HUDEP-2 (cell line): ENCODE results near the gene ZDBF2.
"Not testable (repeated sequence)": the region's sequence is repeated elsewhere in the genome, so short reads cannot be mapped to it uniquely, and the experiment has no call there.

Experiments used
- DNase-seq, 76 experiments: peaks; one replicate each; lab custom pipeline; 2025; ENCODE audit not compliant: unreplicated experiment in 76 of 76; lab: John Stamatoyannopoulos, UW

Gene ZDBF2

DNA sequence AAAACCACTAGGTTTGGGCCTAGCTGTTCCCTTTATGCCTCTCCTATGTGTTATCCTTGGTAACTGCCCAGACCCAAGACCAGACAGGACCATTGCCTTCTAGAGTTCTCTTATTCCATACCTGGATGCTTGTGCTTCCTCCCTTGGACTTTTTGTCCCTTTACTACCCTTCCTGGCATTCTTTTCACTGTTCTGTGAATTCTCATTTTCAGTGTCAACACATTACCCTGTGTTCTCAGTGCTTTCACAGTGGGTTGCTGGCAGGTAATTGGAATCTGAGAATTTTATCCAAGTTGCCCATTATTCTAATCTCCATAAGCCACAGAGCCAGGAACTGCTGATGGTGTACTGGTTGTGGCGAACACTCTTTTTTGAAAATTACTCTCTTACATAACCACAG is 41.7 kb downstream of the ZDBF2 start:
- no peak for DNase-seq

DNA sequence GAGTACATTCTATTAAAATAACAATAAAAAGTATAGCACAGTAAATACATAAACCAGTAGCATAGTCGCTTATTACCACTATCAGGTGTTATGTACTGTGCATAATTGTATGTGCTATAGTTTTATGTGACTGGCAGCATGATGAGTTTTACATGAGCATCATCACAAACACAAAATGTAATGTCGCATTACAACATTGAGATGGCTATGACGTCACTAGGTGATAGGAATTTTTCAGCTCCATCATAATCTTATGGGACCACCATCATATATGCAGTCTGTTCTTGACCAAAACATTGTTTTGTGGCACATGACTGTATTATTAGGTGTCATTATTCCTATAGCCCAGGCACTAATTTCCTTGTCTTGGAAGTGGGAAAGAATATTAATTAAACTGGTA is 48.6 kb downstream of the ZDBF2 start:
- DNase-seq = no peak

DNA sequence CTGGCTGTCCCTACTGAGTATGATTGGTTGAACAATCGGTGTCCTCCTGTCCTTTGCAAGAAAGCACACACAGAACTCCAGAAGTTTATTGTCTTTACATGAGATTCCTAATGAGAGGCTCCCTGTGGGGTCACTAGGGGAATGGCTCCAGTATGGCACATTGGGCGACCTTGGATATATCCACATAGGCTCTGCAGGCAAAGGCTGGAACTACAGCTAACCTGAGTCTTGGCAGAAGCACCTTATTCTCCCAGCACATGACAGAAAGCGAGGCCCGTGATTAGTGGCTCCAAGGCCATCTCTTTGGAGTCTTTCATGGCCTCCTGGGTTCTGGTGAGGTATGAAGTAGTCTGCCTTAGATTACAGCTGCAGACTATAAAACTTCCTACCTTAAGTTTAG is 49.0 kb downstream of the ZDBF2 start:
- DNase-seq = no peak

DNA sequence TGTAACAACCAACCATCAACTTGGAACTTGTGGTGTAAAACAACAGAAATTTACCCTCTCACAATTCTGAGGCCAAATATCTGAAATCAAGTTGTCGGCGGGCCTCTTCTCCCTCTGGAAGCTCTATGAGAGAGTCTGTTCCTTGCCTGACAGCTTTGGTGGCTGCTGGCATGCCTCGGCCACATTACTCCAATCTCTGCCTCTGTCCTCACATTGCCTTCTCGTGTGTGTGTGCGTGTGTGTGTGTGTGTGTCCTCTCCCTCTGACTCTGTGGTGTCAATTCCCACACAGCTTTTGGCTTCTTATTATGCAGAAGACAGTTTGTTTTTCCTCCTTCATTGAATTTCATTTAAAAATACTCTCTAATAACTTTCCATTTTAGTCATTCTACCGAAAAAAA is 50.4 kb downstream of the ZDBF2 start:
- no peak for DNase-seq

DNA sequence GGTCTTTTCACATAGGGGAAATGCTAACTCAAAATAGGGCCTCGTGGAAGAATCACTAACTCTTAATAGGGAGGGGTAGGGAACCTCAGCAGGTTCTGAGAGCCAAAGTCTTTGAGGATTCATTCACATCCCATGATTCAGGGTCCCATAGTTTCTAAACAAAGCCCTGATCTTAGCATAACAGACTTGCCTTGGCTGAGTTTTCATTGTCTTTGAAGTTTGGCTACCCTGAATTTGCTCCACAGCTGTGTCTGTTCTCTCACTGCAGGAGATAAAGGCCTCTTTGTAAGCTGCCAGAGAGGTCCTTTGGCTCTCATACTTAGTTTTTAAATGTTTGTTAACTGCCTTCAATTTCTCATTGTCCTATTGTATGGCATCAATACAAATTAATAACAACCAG is 54.5 kb downstream of the ZDBF2 start:
- no peak for DNase-seq

DNA sequence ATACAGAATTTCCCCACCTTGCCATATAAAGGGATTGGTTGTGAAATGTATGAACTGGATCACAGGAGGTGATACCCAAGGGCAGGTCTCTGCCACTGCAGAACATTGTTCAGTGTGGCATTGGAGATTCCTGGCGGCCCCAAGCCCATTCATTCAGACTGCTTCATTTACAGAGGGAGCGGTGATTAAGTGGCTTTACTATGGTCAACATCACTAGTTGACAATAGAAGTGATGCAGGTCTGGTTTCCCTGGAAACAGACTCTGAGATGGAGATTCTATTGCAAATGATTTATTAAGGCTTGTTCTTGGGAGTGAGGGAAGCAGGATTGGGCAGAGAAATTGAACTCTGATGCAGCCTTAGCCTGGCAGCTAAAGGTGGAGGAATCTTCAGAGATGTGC is 62.4 kb downstream of the ZDBF2 start:
- no peak for DNase-seq

DNA sequence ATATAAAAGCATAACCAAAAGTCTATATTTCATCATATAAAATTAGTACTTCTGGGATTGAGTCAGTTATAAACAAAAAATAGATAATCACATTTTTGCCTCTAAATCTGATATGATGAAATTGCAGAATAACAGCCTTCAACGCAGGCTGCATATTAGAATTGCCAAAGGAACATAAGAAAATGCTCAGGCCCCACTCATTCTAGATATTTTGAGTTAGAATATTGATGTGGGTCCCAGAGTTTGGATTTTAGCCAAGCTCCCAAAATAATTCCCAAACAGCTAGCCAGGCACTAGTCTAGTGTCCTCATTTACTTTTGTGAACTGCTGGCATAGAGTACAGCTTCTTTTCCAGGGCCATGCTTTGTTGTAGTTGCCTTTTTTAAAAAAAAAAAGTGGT is 63.5 kb downstream of the ZDBF2 start:
- no peak for DNase-seq

DNA sequence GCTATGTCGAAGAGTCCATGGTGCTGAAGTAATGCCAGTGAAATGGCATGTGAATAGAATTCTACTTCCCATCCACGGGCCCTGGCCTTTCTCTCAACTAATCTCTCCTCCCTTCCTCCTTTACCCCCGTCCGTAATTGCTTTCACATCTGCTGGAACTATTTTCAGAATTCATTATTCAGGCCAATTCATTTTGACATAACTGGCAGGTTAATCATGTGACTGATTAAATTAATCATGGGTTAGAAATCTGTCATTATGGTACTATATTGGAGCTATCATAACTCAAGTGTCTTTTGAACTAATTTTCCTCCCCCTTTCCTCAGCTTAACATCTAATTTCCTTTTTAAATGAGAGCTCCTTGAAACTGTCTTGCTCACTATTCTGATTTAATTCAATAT is 66.9 kb downstream of the ZDBF2 start:
- no peak for DNase-seq

DNA sequence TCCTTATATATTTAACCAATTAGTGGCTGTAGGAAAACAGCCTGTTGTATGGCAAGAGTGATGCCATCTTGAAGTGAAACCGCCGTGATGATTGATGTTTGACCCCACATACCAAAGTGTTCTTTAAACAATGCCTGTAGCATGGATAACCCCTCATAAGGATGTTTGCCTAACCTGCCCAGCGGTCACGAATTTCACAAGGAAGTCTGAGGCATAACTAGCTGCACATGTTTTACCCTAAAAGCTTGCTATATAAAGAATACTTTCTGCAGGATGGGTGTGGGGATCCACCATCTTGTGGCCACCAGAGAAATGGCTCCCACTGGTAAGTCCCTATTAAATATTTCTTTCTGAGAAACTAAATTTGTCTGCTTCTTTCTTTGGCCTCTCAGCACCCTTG is 68.7 kb downstream of the ZDBF2 start:
- no peak for DNase-seq

DNA sequence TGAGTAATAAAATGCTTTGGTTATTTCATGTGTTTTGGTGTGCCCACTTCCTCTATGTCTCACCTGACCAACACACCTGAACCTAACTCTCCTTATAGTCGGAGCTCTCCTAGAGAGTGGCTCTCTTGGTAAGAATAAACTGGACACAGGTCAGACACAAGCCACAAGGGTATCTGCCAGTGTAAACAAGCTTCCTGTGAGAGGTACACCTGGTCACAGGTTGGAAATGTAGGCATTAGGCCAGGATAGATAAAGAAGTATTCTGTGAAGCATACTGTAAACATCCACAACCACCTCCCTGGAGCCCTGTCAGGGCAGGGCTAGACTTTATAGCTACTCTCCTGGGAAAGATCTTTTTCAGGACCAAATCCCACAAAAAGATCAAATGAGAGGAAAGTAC is 69.4 kb downstream of the ZDBF2 start:
- no peak for DNase-seq

DNA sequence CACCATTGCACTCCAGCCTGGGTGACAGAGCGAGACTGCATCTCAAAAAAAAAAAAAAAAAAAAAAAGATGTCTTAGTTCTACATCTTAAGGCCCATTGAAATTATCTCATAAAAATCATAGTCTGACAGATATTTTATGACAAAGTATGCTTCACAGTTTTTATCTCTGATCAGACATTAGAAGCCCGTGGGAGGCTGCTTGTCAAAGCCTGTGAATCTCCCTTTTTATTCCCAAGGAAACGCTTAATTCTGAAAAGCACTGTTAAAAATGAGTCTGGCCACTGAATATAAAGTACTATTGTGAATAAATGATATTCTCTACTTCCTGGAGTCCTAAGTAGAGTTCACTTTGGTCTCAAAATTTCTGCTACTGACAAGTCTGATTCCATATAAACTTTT is 71.1 kb downstream of the ZDBF2 start:
- no peak for DNase-seq

DNA sequence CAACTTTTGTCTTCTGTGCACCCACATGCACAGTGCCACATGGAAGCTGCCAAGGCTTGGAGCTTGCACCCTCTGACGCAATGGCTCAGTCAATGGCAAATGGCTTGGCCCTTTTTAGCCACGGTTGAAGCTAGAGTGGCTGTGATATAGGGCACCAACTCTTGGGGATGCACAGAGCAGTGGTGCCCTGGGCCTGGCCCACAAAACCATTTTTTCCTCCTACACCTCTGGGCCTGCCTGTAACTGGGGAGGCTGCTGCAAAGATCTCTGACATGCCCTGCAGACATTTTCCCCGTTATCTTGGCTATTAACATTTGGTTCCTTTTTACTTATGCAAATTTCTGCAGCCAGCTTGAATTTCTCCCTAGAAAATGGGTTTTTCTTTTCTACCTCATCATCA is 74.9 kb downstream of the ZDBF2 start:
- DNase-seq = no peak

DNA sequence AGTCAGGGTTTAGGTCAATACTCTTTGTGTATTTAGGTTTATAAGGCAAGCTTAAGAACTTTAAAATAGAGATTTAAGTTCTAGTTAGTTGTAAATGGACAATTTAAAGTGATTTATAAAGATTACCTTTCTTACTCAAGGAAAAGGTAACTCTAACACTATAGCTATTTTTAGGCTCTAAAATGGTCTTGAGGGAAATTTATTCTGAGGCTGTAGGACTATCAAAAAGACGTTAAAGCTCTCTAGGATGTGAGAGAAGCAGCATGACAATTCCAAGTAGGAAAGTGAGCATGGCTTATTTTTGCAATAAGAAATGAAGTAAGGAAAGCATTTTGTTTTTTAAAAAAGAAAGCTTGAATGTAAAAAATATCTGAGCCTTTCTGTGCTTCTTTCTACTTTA is 78.1 kb downstream of the ZDBF2 start:
- no peak for DNase-seq

DNA sequence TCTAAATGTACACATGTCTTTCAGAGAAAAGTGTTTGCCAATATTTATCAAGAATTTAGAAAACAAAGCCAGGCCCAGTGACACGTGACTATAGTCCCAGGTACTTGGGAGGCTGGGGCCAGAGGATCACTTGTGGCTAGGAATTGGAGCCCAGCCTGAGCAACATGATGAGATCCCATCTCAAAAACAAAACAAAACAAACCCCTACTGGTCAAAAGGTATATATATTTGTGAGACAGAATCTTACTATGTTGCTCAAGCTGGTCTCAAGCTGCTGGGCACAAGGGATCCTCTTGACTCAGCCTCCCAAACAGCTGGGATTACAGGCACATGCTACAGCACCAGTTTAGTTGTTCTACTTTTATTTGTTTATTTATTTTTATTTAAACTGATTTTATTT is 79.2 kb downstream of the ZDBF2 start:
- no peak for DNase-seq

DNA sequence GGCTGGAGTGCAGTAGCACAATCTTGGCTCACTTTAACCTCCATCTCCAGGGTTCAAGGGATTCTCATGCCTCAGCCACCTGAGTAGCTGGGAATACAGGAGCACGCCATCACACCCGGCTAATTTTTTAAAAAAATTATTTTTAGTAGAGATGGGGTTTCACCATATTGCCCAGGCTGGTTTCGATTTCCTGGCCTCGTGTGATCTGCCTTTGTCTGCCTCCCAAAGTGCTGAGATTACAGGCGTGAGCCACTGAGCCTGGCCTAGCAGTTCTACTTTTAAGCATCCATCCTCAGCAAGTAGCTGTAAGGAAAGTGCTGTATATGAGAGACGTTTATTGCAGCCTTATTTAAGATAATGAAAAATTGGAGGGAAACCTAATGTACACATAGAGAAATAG is 79.7 kb downstream of the ZDBF2 start:
- DNase-seq = no peak

DNA sequence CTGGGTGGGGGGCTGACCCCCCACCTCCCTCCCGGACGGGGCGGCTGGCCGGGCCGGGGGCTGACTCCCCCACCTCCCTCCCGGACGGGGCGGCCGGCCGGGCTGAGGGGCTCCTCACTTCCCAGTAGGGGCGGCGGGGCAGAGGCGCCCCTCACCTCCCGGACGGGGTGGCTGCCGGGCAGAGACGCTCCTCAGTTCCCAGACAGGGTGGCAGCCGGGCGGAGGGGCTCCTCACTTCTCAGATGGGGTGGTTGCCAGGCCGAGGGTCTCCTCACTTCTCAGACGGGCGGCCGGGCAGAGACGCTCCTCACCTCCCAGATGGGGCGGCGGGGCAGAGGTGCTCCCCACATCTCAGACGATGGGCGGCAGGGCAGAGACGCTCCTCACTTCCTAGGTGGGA is 82.4 kb downstream of the ZDBF2 start:
- DNase-seq = not testable (repeated sequence)

DNA sequence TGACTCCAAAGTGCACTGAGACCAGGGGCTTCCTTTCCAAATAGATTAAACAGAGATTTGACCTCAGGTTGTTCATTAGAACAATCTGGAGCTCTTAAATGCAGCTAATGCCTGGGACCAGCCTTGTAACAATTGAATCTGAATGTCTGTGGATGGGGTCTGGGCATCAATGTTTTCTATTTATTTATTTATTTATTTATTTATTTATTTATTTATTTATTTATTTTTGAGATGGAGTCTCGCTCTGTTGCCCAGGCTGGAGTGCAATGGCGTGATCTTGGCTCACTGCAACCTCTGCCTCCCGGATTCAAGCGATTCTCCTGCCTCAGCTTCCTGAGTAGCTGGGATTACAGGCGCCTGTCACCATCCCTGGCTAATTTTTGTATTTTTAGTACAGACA is 86.4 kb downstream of the ZDBF2 start:
- not testable (repeated sequence) for DNase-seq

DNA sequence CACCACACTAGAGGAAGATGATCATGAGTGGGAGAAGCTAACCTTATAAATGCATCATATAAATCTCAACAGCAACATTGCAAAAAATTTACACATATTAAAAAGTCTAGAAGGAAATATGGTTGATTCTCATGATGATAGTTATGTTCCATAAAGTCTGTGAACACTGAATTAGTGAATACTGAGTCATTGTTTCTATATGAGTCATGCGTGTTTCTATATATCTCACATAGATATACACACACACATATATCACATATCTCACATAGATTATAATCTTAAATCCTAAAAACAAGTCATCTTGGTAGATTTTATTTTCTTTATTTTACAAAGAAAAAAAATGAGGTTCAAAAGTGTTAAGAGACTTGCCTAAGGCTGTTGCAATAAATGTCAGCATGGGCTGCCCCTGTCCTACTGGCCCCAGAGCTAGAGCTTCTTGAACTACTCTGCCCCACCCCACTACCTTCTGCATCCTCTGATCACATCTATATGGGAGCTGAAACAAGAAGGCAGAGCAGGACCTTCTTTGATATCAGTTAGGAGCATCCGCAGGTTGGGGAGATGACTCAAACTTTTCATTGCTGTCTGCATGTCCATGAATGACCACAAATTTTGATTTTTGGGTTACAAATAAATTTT is 87.1 kb downstream of the ZDBF2 start:
- DNase-seq = no peak
